HepG2 (cell line): ENCODE results near the gene PTX4. TPM values are rescaled to one million over a fixed set of nuclear protein-coding genes. Genes with fewer than 3 reads are reported as not detected.

Experiments used
- AKAP8 ChIP-seq: sonication (generic); formaldehyde crosslinking; IDR thresholded peaks from 2 replicates; pipeline ENCODE4 v1.5.1; 2020; ENCODE audit warnings: mild to moderate bottlenecking, missing genetic modification reagents
- BCL3 ChIP-seq: sonication (generic); formaldehyde crosslinking; IDR thresholded peaks from 2 replicates; pipeline ENCODE4 v1.5.1; 2020; ENCODE audit warnings: mild to moderate bottlenecking, missing genetic modification reagents, moderate library complexity
- CHD4 ChIP-seq: fragments of 200-600 bp; sonication (generic); IDR thresholded peaks from 2 replicates; pipeline ENCODE4 v1.7.0; 2017; ENCODE audit warnings: mild to moderate bottlenecking, low read length, borderline replicate concordance
- ELF3 ChIP-seq: IDR thresholded peaks from 2 replicates; pipeline ENCODE4 v1.6.1; 2016; ENCODE audit warnings: missing genetic modification reagents, missing compliant biosample characterization
- HMGA1 ChIP-seq: sonication (generic); formaldehyde crosslinking; conservative IDR thresholded peaks from 2 replicates; pipeline ENCODE4 v1.4.0; 2020; ENCODE audit warnings: missing genetic modification reagents
- KMT2A ChIP-seq: sonication (generic); formaldehyde crosslinking; IDR thresholded peaks from 2 replicates; pipeline ENCODE4 v1.4.0; 2020; ENCODE audit warnings: missing genetic modification reagents
- MEF2D ChIP-seq: sonication (generic); formaldehyde crosslinking; IDR thresholded peaks from 2 replicates; pipeline ENCODE4 v1.5.1; 2020; ENCODE audit warnings: mild to moderate bottlenecking, missing genetic modification reagents
- PHF8 ChIP-seq: sonication (generic); formaldehyde crosslinking; IDR thresholded peaks from 2 replicates; pipeline ENCODE4 v1.5.0; 2020; ENCODE audit warnings: missing genetic modification reagents
- RBM39 ChIP-seq: fragments of 200-400 bp; formaldehyde crosslinking; IDR thresholded peaks from one replicate; pipeline ENCODE4 v1.6.1; 2018; ENCODE audit warnings: antibody characterized with exemption, mild to moderate bottlenecking, low read depth, low read length; ENCODE audit not compliant: poor library complexity, severe bottlenecking
- SMAD3 ChIP-seq: sonication (generic); formaldehyde crosslinking; IDR thresholded peaks from 2 replicates; pipeline ENCODE4 v1.4.0; 2020; ENCODE audit warnings: missing genetic modification reagents
- TSC22D2 ChIP-seq: sonication (generic); formaldehyde crosslinking; IDR thresholded peaks from 2 replicates; pipeline ENCODE4 v1.5.1; 2020; ENCODE audit warnings: missing genetic modification reagents, mild to moderate bottlenecking, borderline replicate concordance
- ZC3H13 ChIP-seq: sonication (generic); formaldehyde crosslinking; IDR thresholded peaks from 2 replicates; pipeline ENCODE4 v1.8.1; 2023; ENCODE audit warnings: mild to moderate bottlenecking, missing genetic modification reagents, moderate library complexity
- ZFP1 ChIP-seq: IDR thresholded peaks from 2 replicates; pipeline ENCODE4 v1.6.1; 2016
- ZFX ChIP-seq: sonication (generic); formaldehyde crosslinking; IDR thresholded peaks from 2 replicates; pipeline ENCODE4 v1.4.0; 2020; ENCODE audit warnings: mild to moderate bottlenecking, low read depth, missing genetic modification reagents, moderate library complexity
- ZMYM3 ChIP-seq: sonication (generic); formaldehyde crosslinking; IDR thresholded peaks from 2 replicates; pipeline ENCODE4 v1.5.1; 2020; ENCODE audit warnings: mild to moderate bottlenecking, missing genetic modification reagents
- ZNF124 ChIP-seq: sonication (generic); formaldehyde crosslinking; IDR thresholded peaks from 2 replicates; pipeline ENCODE4 v1.4.0; 2020; ENCODE audit warnings: missing genetic modification reagents
- ZNF335 ChIP-seq: sonication (generic); formaldehyde crosslinking; IDR thresholded peaks from 2 replicates; pipeline ENCODE4 v1.4.0; 2020; ENCODE audit warnings: missing genetic modification reagents
- ZNF574 ChIP-seq: sonication (generic); formaldehyde crosslinking; IDR thresholded peaks from 2 replicates; pipeline ENCODE4 v1.4.0; 2020; ENCODE audit warnings: missing genetic modification reagents
- ZNF629 ChIP-seq: sonication (generic); formaldehyde crosslinking; conservative IDR thresholded peaks from 2 replicates; pipeline ENCODE4 v1.5.0; 2020; ENCODE audit warnings: missing genetic modification reagents
- ZNF652 ChIP-seq: IDR thresholded peaks from 2 replicates; pipeline ENCODE4 v1.6.1; 2016; ENCODE audit warnings: low read depth, borderline replicate concordance
- ZNF766 ChIP-seq: sonication (generic); formaldehyde crosslinking; IDR thresholded peaks from 2 replicates; pipeline ENCODE4 v1.5.0; 2020; ENCODE audit warnings: missing genetic modification reagents, borderline replicate concordance
- ZNF773 ChIP-seq: sonication (generic); formaldehyde crosslinking; IDR thresholded peaks from 2 replicates; pipeline ENCODE4 v1.4.0; 2020; ENCODE audit warnings: missing genetic modification reagents, borderline replicate concordance
- ZNF781 ChIP-seq: sonication (generic); formaldehyde crosslinking; IDR thresholded peaks from 2 replicates; pipeline ENCODE4 v1.5.1; 2020; ENCODE audit warnings: borderline replicate concordance, mild to moderate bottlenecking, missing genetic modification reagents; ENCODE audit errors: not compliant biosample characterization
- ZSCAN20 ChIP-seq: sonication (generic); formaldehyde crosslinking; IDR thresholded peaks from 2 replicates; pipeline ENCODE4 v1.4.0; 2020; ENCODE audit warnings: missing genetic modification reagents, mild to moderate bottlenecking, borderline replicate concordance
- polyA plus RNA-seq, 8 experiments: library from polyadenylated mRNA; depleted of rRNA in 3 of 8; stranded (reverse) in 7 of 8; unstranded in 1 of 8; fragments of >200 nt; fragmentation: Illumina TruSeq in 4 of 8; extraction: Trizol in 4 of 8; gene quantifications; 2 replicates each; pipeline versions ENCODE4 v1.2.1 to v1.2.3, GENCODE V29; 2011 to 2016; ENCODE audit warnings: low read depth in 4 of 8, missing spikeins in 1 of 8, mixed read lengths in 1 of 8; ENCODE audit not compliant: insufficient read depth in 1 of 8
- total RNA-seq, 5 experiments: library from RNA; depleted of rRNA; stranded (reverse); fragments of >200 nt; fragmentation: Illumina TruSeq; extraction: Trizol; gene quantifications; 2 replicates each; pipeline ENCODE4 v1.2.3, GENCODE V29; 2016; ENCODE audit warnings: low read depth in 1 of 5

The PTX4 gene
- total and polyA plus RNA-seq, 2 of the 13 experiments (the other 11 are each of a cell fraction or from before 2014, with no cell fraction given) = 0.04 TPM; not detected in 1

DNA sequence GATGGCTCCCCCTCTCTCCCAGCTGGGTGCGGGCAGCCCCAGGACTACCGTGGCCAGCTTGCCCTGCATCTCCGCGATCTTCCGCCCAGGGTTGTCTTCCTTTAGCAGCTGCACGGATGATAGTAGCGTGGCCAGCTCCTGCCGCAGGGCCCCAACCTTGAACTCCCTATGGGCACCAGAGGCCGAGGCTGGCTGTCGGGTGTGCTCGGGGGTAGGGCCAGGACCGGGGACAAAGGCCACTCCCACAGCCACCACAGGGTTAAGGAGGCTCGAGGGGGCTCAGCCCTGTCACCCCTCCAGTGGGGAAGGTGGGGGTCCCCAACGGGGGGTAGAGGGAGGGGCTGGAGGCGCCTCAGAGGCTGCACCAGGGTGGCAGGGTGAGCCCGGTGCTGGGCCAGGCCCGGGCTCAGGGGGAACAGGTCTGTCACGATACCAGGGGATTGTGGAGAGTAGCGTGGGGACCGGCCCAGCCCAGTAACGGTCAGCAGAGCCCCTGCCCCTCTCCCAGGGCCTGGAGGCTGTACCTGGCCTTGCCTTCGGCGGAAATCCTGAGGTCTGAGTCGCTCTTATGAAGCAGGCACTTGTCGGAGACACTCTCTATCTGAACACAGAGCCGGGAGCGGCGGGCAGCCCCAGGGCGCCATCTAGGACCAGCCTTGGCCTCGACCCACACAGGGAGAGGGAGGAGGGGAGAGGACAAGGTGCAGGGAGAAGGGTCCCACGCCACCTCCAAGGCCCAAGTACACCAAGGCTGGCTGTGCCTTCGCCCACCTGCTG is 52.6 kb downstream of the PTX4 start (continued):
- TF ChIP-seq ZNF574 (CRISPR knock-in tag) = 0 out of 2 replicates have a peak, but pooled peaks have one; percentile 27
- TF ChIP-seq AKAP8 = no peak
- TF ChIP-seq ZNF629 (CRISPR knock-in tag) = no peak
- no peak for TF ChIP-seq TSC22D2
- no peak for TF ChIP-seq CHD4
- TF ChIP-seq SMAD3 = no peak
- 0 out of 2 replicates have a peak, but pooled peaks have one; percentile 11 for TF ChIP-seq ELF3
- no peak for TF ChIP-seq ZSCAN20 (CRISPR knock-in tag)
- TF ChIP-seq ZFX (CRISPR knock-in tag) = peak; percentile 85
- TF ChIP-seq ZNF781 (CRISPR knock-in tag) = peak; percentile 46
- TF ChIP-seq ZNF335 (CRISPR knock-in tag) = peak; percentile 98
- TF ChIP-seq MEF2D (CRISPR knock-in tag) = 0 out of 2 replicates have a peak, but pooled peaks have one; percentile 31
- peak; percentile 47; the same call in 1 of the 2 replicates for TF ChIP-seq KMT2A (CRISPR knock-in tag)
- TF ChIP-seq ZNF773 (CRISPR knock-in tag) = no peak
- peak; percentile 70; the same call in 1 of the 2 replicates for TF ChIP-seq ZNF652 (CRISPR knock-in tag)
- no peak for TF ChIP-seq ZNF124
- TF ChIP-seq BCL3 (CRISPR knock-in tag) = peak; percentile 58; the same call in 1 of the 2 replicates
- no peak for TF ChIP-seq ZC3H13 (CRISPR knock-in tag)
- TF ChIP-seq ZMYM3 (CRISPR knock-in tag) = no peak; the same call in 1 of the 2 replicates
- no peak for TF ChIP-seq ZNF766 (CRISPR knock-in tag)
- peak; percentile 71 for TF ChIP-seq PHF8
- TF ChIP-seq ZFP1 (CRISPR knock-in tag) = no peak
- no peak for TF ChIP-seq HMGA1 (CRISPR knock-in tag)
- no peak for TF ChIP-seq RBM39
